Measurements from ENCODE around the gene ADGRG6.
"Not testable (repeated sequence)": the region's sequence is repeated elsewhere in the genome, so short reads cannot be mapped to it uniquely, and the experiment has no call there.

ADGRG6 gene

DNA sequence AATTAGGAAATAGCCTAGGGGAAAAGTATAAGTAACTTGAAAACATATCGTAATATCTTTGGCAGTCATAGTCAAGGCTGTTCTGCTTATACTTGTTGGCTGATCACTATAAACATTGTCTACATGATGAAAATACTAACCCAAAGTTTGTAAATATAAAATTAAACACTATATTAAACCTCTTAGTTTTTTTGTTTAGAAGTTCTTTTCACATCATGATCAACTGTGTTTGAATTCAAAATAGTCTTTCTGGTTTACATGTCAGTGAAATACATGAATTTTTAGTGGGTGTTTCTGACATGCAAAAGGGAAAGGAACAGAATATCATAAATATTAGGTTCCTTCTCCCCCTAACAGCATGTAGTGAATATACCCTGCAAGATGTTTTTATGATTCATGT lies 43.5 kb downstream of the ADGRG6 start:
- no peak for DNase-seq

DNA sequence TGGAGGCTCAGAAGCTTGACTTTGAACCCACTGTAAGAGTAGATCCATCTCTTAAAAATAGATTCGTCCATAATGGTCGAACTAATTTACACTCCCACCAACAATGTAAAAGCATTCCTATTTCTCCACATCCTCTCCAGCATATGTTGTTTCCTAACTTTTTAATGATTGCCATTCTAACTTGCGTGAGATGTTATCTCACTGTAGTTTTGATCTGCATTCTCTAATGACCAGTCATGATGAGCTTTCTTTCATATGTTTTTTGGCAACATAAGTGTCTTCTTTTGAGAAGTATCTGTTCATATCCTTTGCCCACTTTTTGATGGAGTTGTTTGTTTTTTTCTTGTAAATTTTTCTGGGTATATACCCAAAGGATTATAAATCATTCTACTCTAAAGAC lies 44.4 kb downstream of the ADGRG6 start:
- DNase-seq, result not testable (repeated sequence)

DNA sequence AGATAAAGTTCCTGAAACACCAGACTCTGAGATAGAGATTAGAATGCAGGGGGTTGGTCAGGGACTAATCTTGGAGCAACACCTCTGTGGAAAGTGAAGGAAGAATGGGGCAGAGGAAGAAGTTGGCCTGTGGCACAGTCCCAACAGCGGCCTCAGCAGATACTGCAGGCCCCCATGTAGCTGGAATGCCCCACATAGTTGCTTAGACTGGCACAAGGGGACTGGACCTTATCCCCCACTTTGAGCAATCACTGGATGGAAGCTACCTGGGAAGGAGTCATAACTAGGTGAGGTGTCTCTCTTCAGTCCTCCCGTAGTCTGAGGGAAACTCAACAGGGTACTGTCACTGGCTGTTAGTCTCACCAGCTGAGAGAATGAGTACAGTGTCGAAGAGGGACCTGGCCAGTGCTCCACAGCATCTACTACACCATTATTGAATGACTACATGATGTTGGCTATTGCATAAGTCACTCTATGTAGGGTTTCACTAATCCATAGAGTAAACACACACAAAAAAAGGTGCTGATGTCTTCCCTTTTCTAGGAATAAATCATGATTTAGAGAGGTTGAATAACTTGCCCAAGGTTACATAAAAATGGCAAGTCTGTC lies 47.5 kb downstream of the ADGRG6 start:
- no peak for DNase-seq

DNA sequence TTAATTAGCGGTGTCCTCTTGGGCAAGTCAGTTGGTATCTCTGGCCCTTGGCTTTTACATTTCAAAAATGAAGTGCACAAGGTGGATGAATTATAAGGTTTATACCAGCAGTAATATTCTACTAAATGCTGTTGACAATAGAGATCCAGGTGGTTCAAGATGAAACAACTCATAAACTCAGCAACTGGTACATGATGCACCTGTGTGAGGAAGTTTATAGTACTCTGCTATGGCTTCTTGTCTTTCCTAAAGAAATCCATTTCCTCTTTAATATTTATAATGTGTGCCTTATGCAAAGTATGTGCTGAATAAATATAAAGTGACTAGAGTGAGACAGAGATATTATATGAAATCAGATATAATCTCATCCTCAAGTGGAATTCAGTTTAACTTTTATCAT lies 48.5 kb downstream of the ADGRG6 start:
- DNase-seq, result no peak

DNA sequence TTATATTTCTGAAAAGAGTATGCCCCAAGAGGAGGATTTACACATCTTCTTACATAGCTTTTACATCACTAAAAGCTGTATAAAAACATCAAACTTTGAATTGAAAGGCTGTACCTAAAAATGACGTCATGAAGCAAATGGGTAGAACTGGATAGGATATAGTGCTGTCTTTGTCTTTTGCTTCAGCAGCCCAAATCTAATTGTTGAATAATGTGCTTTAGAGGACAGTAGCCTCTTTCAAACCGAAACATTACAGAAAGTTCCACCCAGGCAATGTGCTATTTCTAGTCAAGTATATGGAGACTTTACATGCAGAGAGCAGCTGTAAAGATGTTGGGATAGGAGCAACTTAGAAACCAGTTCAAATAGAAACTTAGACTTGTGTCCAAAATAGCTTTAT lies 51.9 kb downstream of the ADGRG6 start:
- peak in 3 of 51 donors; percentile 0 to 9 (median 8) for DNase-seq

DNA sequence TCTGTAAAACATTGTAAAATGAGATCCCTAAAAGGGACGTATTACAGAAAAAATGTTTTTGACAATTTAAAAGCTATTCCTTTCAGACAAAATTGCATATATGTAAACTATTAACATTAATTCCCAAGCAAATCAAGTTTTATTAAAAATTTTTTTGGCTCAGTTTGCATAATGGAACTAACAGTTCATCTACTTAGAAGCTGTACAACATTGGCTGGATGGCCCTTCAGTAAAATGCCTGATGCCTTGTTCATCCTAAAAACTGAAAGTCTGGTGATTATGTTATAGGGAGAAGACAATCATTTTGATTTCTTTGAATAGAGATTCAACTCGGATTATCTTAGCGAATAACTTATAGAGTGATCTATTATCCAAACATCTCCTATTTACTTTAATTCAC lies 52.8 kb downstream of the ADGRG6 start:
- no peak for DNase-seq

DNA sequence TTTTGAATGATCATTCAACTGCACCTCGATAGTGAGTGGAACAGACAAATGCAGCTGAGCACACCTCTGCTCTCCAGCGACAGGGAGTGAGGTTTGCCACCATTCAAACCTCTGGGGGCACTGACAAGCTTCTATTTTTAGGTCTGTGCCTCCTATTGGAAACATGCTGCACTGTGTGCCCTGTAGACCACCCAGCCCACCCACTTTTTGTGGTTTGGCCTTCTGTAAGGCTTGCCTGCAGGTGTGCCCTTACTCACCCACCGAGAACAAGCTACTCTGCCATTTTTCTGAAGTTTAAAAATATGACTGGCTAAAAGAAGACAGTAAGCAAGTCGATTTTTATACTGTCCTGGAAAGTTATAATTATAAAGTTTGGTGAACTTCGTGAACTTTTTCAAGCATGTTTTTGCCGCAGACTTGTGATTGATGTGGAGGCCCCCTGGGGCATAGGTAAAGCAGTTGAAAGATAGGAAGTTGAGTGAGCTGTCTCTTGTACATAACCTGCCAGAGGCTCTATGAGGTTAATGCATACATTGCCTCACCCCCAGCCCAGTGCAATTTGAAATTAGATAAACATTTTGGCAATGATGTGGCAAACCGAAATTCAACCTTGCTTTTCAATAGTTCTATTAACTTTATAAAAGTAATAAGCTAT lies 53.8 kb downstream of the ADGRG6 start:
- no peak for DNase-seq

DNA sequence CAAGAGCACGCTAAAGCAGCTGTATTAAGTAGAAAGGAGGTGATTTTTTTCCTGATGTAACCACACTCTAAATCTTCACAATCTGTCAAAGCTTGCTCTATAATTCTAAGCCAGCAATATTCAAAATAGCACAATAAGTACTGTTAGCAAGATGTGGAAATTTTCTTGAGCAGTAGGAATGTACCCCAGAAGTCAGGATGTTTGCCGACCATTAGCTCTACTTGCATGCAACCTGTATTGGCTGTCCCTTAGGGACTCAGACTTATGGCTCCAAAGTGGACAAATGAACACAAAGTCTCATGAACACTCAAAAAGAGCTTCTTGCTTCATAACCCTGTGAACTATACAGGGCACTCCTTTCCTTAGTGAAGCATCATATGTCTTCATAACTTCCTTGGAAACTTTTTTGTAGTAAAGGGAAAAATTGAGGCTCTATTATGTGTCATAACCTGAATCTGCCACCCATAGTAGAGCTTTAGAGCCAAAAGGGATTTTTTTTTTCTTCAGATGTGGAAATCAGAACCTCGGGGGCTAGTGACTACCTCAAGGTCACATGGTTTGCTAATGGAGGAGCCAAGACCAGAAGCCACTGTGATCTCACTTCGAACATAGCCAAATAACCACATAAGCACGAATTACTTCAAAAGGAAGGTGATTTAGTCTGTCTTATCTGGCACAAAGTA lies 54.5 kb downstream of the ADGRG6 start:
- no peak for DNase-seq

DNA sequence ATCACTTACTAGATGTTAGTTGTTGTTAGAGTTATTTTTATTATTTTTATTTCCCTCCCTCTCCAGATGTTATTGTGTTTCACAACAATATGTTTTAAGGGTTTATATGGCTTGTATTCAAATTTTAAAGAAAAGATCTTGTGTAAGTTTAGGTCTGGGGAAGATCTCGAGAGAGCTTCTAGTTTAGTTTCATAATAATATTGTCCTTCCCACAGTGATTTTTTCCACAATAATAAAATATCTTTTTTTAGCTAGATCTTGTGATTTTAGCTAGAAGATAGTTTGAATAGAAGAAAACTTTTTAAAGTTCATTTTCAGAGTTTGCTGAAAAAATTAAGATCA lies 55.0 kb downstream of the ADGRG6 start:
- no peak for DNase-seq

DNA sequence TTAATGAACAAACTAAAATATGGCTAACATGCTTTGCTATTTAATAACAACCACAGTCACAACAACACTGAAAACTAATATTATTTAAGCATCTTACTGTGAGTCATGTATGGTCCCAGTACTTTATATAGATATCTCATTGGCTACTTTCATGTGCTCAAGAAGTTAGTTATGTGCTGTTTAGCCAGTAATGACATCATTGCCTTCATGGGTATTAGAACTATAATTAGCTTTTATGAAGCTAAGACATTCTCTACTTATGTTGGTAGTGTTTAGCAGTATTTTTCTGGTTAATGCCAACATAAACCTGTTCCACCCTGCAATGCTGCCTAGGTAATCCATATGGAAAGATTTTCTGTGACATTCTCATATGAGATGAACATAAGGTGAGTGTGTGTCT lies 56.1 kb downstream of the ADGRG6 start:
- no peak for DNase-seq

DNA sequence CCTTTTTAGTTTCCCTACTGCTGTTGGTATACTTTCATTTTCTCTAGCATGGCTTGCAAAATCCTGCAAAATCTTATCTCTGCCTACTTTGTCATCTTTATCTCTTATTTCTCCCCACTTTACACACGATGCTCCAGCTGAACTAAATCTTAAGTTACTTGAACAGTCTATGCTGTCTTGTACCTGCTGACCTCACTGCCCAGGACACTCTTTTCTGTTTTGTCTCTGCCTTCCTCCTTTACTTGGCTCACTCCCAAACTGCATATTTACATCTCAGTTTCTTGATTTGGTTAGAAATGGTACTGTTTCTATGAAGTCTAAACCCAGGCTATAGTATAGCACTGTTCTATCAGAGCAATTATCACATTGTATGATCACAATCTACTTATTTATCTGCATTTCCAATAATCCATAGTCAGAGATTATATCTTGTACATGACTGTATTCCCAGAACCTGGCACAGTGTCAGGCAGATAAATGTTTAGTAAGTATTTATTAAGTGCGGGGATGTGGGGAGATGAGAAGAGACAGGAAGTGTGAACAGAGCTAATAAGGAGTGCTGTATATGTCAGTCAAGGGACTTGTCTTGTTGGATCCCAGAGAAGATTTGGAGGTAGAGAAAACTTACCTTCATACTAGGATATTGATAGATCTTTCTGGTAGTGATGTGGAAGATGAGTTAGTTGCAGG lies 57.6 kb downstream of the ADGRG6 start:
- no peak for DNase-seq

DNA sequence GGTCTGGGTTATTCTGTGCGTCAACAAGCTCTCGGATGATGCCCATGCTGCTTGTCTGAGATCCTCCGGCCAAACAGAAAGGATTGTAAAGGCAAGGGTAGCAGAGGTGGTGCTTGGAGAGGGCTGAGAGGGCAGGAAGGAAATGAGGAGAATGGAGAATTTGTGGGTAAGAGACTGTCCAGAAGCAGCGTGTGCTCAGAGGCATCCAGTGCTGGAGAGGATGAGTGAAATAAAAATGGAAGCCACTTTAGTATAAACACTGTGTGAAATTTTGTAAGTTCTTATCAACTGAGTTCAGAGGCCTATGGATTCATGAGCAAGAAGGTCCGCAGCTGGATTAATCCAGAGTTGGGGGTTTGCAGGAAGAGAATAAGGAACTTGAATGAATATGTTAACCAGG lies 59.5 kb downstream of the ADGRG6 start:
- DNase-seq, result no peak

DNA sequence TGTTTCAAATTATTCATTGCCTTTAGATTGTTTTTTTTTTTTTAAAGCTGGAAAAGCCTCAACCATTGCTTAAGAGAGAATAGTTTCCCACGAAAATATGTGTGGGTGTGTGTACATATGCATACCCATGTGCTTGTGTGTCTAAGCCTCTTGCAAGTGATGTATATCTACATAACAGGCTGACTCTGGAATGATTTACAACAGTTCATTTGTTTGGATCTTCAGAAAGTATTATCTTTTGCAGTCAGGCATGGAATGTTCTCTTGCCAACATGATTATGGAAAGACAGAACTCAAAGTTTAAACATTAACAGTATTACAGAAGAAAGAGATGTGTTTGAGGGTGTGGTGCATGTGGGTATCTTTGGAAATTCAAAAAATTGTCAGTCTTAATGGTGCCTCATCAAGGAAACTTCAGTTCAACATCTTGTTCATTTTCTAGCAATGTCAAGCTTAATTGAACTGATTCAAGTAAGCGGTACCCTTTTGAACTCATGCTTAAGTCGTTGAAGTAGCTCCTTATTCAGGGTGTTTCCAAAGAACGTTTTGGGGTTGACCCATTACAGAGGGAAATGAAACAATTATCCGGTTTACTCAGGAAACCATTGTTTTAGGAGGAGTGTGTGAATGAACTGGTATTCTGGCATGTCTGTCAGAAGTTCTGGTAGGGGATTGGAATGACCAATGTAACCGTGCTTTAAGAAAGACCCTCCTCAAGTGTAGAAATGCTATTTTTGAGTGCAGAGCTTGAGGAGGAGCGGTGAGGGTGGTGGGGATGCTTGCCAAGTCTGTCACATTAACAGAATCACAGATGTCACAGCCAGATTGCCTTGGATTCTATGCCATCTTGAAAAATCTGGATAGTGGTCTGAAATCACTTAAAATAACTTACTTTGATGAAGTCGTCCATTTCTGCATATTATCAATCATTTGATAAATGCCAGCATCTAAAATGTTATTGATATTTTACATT lies 60.3 kb downstream of the ADGRG6 start:
- DNase-seq, result no peak

DNA sequence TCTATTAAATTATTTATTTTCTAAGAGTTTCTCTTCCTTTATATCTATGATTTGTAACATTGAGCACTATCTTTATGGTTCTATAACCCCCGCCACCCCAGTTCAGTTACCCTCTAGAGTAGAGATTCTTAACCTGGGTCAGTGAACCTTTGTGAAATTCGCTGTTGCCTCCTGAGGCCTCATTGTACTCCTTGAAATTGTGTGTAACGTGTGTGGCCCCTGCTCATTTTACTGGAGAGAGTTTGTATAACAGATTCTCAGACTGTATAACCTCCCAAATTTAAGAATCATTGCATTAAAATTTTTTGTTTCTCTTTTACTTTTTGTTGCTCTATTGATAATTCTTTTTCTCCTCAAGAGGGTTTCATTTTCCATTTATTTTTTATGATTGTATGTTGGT lies 65.3 kb downstream of the ADGRG6 start:
- DNase-seq, result no peak

DNA sequence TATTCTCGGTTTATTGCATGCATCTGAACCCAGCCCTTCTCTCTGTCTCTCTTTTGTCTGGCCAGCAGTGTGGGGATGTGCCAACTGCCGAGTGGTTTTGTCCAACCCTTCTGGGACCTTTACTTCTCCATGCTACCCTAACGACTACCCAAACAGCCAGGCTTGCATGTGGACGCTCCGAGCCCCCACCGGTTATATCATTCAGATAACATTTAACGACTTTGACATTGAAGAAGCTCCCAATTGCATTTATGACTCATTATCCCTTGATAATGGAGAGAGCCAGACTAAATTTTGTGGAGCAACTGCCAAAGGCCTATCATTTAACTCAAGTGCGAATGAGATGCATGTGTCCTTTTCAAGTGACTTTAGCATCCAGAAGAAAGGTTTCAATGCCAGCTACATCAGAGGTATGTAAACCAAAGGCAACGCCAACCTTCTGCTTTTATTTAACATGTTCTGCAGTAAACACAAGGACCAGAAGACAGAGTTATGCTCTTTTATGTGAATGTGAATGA lies 65.8 kb downstream of the ADGRG6 start:
- DNase-seq, result no peak

DNA sequence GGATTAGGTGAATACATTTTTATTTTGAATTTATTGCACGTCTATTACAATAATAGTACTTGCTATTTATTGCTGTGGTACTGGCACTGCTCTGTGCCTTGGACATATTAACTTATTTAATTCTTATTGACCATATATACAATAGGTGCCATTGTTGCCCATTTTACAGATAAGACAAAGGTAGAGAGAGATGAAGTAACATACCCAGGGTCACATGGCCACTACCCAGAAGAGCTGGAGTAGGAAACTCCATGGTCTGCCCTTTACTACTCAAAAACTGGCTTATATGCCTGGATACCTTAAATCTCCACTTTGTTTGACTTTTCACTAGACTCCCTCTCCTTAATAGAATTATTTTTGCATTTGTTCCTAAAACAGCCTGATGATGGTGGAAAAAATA lies 67.5 kb downstream of the ADGRG6 start:
- no peak for DNase-seq

DNA sequence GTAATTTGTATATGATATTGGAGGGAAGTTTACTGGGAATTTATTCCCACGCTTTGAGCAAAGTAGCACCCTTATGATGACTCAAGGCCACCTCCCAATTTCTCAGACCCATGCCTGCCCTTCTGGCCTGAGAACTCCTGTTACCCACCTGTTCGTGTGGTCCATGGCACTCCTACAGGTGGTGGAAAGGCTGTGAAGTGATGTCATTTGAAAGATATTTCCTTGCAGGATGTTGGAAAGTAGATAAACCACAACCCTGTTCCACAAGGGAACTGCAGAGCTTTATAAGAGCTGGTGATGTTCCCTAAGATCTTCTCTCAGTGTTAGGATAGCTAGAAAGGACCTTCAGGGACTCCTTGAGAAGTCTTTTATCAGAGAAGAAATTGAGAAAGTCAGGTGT lies 70.5 kb downstream of the ADGRG6 start:
- DNase-seq, result no peak

DNA sequence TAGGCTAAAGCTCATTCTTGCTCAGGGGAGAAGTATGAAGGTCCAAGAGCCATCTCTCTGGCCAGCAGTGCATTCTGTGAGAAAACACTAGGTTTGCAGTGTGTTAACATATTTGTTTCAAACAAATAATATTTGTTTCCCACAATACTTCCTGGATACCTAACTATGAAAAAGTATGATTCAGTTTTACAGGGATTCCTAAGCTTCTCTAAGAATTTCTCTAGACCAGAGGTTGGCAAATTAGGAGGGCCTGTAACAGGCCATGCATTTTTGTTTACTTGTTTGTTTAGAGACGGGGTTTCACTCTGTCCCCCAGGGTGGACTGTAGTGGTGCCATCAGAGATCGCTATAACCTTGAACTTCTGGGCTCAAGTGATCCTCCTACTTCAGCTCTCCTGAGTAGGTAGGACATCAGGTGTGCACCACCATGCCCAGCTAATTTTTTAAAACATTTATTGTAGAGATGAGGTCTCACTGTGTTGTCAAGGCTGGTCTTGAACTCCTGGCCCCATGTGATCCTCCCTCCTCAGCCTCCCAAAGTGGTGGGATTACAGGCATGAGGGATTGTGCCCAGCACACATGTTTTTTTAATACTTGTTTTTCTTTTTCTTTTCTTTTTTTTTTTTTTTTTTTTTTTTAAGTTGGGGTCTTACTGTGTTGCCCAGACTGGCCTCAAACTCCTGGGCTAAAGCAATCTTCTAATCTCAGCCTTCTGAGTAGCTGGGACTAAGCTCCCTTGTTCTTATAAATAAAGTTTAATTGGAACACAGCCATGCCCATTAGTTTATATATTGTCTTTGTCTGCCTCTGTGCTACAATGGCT lies 71.7 kb downstream of the ADGRG6 start:
- no peak for DNase-seq

DNA sequence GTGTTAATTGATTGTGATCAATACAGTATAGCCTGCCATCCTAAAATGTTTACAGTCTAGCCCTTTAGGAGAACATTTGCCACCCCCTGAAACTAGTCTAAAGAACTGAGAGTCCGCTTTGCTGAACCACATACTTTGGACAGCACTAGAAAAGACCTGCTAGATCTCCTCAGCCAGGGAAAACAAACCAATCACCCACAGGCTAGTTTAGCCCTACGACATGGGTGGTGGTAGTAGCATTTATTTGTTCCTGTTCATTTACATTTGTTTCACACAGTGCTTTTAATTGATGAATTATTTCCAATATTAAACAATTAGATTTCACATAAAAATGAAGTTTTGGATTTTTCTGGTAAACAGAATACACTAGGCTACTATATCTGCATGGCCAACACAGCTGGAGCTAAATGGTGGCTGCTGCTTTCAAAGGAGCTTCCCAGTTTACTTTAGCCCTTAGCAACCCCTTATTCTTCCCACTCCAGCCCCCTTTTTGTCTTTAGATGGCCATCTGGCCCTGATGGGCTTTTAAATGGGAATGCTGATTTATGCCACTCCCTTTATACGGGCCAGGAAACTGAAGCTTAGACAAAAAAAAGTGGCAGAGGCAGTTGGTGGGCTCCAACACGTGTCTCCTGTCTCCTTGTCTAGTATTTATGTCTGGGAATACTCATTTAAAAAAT lies 72.4 kb downstream of the ADGRG6 start:
- no peak for DNase-seq

Measured in hypothalamus (tissue), 51 donors.